PFSK-1 (cell line): ENCODE data around the gene C10orf143.

Experiments used
- FOXP2 ChIP-seq: optimal IDR thresholded peaks from 2 replicates; pipeline ENCODE3; 2011; ENCODE audit warnings: borderline replicate concordance, control low read depth, inconsistent platforms; ENCODE audit not compliant: insufficient read depth; ENCODE audit errors: extremely low read length, extremely low read depth
- POLR2AphosphoS5 ChIP-seq: IDR thresholded peaks from 2 replicates; pipeline ENCODE4 v1.6.1; 2012; ENCODE audit warnings: low read depth, mild to moderate bottlenecking, control low read depth, low read length, moderate library complexity
- REST ChIP-seq, 2 experiments: IDR thresholded peaks; 2 replicates each; pipeline versions ENCODE4 v1.6.1 to v1.8.0; 2011 to 2012; ENCODE audit warnings: low read depth in 2 of 2, low read length in 2 of 2, control low read depth in 1 of 2, inconsistent platforms in 1 of 2, mild to moderate bottlenecking in 1 of 2, moderate library complexity in 1 of 2; ENCODE audit not compliant: insufficient read depth in 1 of 2
- SIN3A ChIP-seq: IDR thresholded peaks from 2 replicates; pipeline ENCODE4 v1.6.1; 2012; ENCODE audit warnings: mild to moderate bottlenecking, low read length, moderate library complexity, borderline replicate concordance; ENCODE audit not compliant: insufficient read depth
- TAF1 ChIP-seq: IDR thresholded peaks from 2 replicates; pipeline ENCODE4 v1.6.1; 2012; ENCODE audit warnings: low read length, control low read depth, borderline replicate concordance; ENCODE audit not compliant: insufficient read depth

The C10orf143 gene

GRCh38 chr10:130062201-130062600 is 48.4 kb downstream of the C10orf143 start:
- no peak for TF ChIP-seq TAF1
- no peak for TF ChIP-seq POLR2AphosphoS5
- TF ChIP-seq REST (IDR thresholded peaks at IDR 0.05; ENCODE audit: insufficient read depth in 1 of 2, low read depth in 2 of 2, low read length in 2 of 2): no peak
- no peak for TF ChIP-seq SIN3A
- no peak for TF ChIP-seq FOXP2

- TF ChIP-seq TAF1 (no peak), REST (IDR thresholded peaks at IDR 0.05; ENCODE audit: insufficient read depth in 1 of 2, low read depth in 2 of 2, low read length in 2 of 2) (no peak), FOXP2 (no peak), SIN3A (no peak), POLR2AphosphoS5 (no peak)
These were observed 48.9 kb downstream of the C10orf143 start for GRCh38 chr10:130061760-130062159.

- no peak for TF ChIP-seq POLR2AphosphoS5
- no peak for TF ChIP-seq SIN3A
- TF ChIP-seq FOXP2: no peak
- no peak for TF ChIP-seq TAF1
- no peak for TF ChIP-seq REST (IDR thresholded peaks at IDR 0.05; ENCODE audit: insufficient read depth in 1 of 2, low read depth in 2 of 2, low read length in 2 of 2)
These were observed 56.6 kb downstream of the C10orf143 start for GRCh38 chr10:130054021-130054420.

GRCh38 chr10:130053561-130053960 is 57.1 kb downstream of the C10orf143 start:
- no peak for TF ChIP-seq SIN3A
- TF ChIP-seq TAF1: no peak
- no peak for TF ChIP-seq FOXP2
- no peak for TF ChIP-seq POLR2AphosphoS5
- no peak for TF ChIP-seq REST (IDR thresholded peaks at IDR 0.05; ENCODE audit: insufficient read depth in 1 of 2, low read depth in 2 of 2, low read length in 2 of 2)

GRCh38 chr10:130052193-130052592 is 58.4 kb downstream of the C10orf143 start:
- no peak for TF ChIP-seq TAF1
- no peak for TF ChIP-seq SIN3A
- TF ChIP-seq FOXP2: no peak
- TF ChIP-seq REST (IDR thresholded peaks at IDR 0.05; ENCODE audit: insufficient read depth in 1 of 2, low read depth in 2 of 2, low read length in 2 of 2): no peak
- TF ChIP-seq POLR2AphosphoS5: no peak
